Epithelial cell of proximal tubule (primary cell): ENCODE data around the gene ENPP7. TPM values are rescaled to one million over a fixed set of nuclear protein-coding genes. Genes with fewer than 3 reads are reported as not detected.

ENCODE experiments used
- DNase-seq: peaks from one replicate; pipeline ENCODE4 v3.0.0-alpha.2; 2011; ENCODE audit warnings: low read depth
- H3K4me3 ChIP-seq: 2 replicates; pipeline ENCODE4 v1.5.1; 2011; ENCODE audit warnings: low read depth, mild to moderate bottlenecking, low read length
- total RNA-seq: library from RNA; depleted of rRNA; stranded (reverse); fragments of >200 nt; gene quantifications from 2 replicates; pipeline ENCODE4 v1.2.3, GENCODE V29; 2015
- TF ChIP-seq, protein P1 (sequence below): conservative IDR thresholded peaks from 2 replicates; pipeline ENCODE4 v1.5.1; 2012; ENCODE audit warnings: low read depth, mild to moderate bottlenecking, low read length

Gene ENPP7
- total RNA-seq, 1 donor from 2014 or later: not detected

- TF ChIP-seq, protein P1, sequence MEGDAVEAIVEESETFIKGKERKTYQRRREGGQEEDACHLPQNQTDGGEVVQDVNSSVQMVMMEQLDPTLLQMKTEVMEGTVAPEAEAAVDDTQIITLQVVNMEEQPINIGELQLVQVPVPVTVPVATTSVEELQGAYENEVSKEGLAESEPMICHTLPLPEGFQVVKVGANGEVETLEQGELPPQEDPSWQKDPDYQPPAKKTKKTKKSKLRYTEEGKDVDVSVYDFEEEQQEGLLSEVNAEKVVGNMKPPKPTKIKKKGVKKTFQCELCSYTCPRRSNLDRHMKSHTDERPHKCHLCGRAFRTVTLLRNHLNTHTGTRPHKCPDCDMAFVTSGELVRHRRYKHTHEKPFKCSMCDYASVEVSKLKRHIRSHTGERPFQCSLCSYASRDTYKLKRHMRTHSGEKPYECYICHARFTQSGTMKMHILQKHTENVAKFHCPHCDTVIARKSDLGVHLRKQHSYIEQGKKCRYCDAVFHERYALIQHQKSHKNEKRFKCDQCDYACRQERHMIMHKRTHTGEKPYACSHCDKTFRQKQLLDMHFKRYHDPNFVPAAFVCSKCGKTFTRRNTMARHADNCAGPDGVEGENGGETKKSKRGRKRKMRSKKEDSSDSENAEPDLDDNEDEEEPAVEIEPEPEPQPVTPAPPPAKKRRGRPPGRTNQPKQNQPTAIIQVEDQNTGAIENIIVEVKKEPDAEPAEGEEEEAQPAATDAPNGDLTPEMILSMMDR: no peak
- no peak for DNase-seq
- no peak overlapping the region for H3K4me3 ChIP-seq
Observed at GRCh38 chr17:79713391-79713790, 17.4 kb upstream of the ENPP7 start.

- TF ChIP-seq, protein P1: no peak
- DNase-seq: no peak
- no peak overlapping the region for H3K4me3 ChIP-seq
Observed at GRCh38 chr17:79714176-79715097, 16.3 kb upstream of the ENPP7 start.

DNA sequence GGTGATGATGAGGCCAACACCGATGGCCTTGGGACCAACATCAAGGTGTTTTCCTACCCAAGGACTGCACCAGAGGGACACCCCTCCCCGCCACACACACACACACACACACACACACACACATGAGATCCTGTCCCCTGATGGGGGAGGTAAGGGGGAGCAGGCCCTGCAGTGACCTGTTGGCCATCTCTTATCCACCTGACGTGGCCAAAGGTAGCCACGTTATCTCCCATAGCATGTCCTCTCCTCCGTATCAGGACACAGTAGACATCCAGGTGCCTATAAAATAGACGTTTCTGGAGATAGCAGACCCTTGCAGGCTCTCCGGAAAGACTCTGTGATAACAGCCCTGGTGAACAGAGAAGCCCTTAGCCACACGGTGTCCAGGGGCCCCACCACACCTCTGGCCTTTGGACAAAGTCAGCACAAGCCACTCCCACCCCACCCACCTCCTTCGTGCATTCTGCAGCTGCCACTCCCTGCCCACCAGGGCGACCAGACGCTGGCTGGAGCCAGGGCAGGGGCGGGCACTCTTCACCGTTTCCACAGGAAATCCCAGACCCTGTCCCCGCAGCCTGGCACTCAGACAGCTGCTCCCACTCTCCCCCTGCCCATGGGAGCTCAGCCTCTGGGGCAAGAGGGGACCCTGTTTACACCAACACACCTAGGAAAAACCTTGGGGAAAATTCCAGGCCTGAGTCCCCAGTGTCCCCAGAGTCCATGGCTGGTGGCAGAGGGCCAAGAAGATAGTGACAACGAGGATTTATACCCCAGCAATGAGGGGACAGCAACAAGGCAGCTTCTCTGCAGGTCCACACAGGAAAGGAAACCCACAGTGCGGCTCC lies 15.4 kb upstream of the ENPP7 start:
- no peak for DNase-seq
- TF ChIP-seq, protein P1: no peak
- no peak overlapping the region for H3K4me3 ChIP-seq

DNA sequence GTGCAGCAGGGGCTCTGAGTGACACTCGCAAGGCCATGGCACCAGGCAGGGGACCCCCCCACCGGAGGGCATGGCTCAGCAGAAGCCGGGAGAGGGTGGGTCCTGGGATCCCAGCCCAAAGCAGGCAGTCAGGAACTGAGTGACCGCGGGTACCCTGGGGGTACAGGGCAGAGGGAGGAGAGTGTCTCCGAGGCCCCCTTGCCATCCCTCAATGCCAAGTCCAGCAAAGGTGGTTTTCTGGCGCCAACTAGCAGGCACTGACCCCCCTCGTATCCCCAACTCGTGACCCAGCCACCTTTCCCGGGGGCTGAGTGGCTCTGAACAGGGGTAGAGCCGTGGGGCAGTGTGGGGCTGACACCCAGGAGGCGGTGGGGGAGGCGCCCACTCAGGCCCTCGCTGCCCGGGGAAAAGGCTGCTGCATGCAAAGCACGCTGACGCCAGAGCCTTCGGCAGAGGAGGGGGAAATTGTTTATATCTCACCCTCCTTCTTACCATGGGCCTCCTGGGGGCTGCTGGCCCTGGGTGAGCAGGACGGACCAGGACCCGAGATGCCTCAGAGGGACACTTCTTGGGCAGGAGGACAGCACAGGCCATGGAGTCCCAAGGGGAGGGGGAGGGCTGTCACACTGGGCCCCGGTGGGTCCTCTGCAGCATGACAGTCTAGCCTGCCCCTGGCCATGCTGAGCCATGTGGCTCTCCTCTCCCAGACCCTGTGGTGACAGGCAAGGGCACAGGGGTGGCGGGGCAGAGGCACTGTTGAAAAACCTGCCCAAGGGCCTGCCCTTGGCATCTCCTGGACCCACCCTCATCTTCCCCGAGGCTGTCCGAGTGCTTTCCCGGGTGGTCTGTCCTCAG lies 14.6 kb upstream of the ENPP7 start:
- no peak overlapping the region for H3K4me3 ChIP-seq
- DNase-seq: no peak
- TF ChIP-seq, protein P1: no peak

DNA sequence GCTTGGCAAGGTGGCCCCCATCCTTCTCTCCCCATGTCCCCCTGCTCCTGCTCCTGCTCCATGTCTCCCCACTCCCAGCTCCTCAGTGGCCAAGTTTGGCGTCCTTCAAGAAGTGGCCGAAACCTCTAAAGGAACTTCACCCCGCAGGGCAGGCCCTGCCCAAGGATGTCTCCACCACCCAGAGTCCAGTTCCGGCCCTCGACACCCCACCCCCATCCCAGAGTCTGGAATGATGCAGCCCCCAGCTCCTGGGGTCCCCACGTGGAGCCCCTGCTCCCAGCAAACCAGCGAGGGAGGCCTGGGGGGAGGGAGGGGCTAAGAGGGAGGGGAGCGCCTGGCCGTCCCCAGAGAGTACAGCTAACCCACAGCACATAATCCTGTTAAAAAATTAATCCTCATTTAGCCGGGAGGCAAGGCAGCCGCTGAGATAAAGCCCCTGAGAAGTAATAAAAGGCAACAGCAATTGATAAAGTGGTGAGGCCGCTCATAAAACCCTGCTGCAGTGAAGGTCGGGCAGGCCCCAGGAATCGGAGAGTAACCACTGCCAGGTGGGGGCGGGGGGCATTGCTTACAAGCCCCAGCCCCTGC lies 9.9 kb upstream of the ENPP7 start:
- TF ChIP-seq, protein P1: no peak
- no peak for DNase-seq
- H3K4me3 ChIP-seq: no peak overlapping the region
